GM21528 (cell line): ENCODE results near the gene RPA4.
"Not testable (repeated sequence)": the region's sequence is repeated elsewhere in the genome, so short reads cannot be mapped to it uniquely, and the experiment has no call there.

Source experiments
- ATAC-seq: cut with Tn5 transposase; IDR thresholded peaks from one replicate; pipeline ENCODE4 v1.9.1; 2021; ENCODE audit warnings: mild to moderate bottlenecking, moderate library complexity; ENCODE audit not compliant: unreplicated experiment, low FRiP score

The RPA4 gene

DNA sequence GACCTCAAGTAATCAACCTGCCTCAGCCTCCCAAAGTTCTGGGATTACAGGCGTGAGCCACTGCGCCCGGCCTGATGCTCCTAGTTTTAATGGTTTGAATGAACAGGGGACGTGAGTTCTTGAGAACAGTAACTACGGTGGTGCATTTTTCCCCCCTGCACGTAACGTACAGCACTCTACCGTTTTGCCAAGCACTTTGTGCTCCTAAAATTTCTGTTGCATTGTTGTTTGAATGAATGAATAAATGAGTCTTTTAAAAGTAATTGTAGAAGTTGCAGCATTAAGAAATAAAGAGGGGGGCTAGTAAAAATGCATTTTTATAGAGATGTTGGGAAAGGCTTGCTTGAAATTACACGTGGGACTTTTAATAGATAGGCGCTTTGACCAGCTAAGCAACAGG, at the start of gene RPA4:
Gene RPA4, plus strand, starts transcription at position 301 of the 400 bp plus-strand sequence. CDS start 403 bp downstream, outside the sequence.
- no peak for ATAC-seq

GRCh38 chrX:96834137-96834536, 49.6 kb upstream of the RPA4 start:
- ATAC-seq = no peak

GRCh38 chrX:96835660-96836289, 47.9 kb upstream of the RPA4 start:
- ATAC-seq = peak; percentile 71

- ATAC-seq = no peak
Measured at GRCh38 chrX:96837808-96838207, 45.9 kb upstream of the RPA4 start.

GRCh38 chrX:96838537-96838936, 45.2 kb upstream of the RPA4 start:
- no peak for ATAC-seq

GRCh38 chrX:96841325-96841724, 42.4 kb upstream of the RPA4 start:
- ATAC-seq = no peak

GRCh38 chrX:96841866-96842265, 41.8 kb upstream of the RPA4 start:
- ATAC-seq = not testable (repeated sequence)

DNA sequence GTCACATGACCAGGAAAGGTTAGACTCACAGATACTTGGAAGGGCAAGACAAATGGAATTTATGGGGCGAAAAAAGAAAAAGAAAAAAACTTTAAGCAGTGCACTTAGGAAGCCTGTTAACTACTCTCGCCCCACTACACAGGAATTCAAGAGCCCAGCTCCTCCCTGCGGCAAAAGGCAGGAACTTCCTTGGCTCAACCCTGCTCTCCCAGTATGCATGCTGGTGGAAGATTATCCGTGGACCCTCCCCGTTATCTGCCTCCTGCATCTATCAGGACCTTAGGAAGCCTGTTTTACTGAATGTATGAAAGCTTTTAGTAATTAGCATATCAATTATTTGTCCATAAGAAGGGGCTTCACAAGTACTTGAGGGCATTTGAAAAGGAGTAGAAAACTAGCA, 40.1 kb upstream of the RPA4 start:
- no peak for ATAC-seq

- no peak for ATAC-seq
Measured at GRCh38 chrX:96846841-96847240, 36.9 kb upstream of the RPA4 start.

DNA sequence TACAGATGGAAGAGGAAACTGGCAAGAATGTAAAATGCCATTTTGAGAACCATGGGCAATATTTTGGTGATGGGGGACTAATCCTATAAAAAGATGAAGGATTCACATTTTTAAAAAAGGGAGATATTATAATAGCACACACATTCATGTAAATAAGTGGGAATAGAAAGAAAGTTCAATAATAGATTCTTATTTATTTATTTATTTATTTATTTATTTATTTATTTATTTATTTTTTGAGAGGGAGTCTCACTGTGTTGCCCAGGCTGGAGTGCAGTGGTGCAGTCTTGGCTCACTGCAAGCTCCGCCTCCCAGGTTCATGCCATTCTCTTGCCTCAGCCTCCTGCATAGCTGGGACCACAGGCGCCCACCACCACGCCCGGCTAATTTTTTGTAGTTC, 24.3 kb upstream of the RPA4 start:
- ATAC-seq = not testable (repeated sequence)

DNA sequence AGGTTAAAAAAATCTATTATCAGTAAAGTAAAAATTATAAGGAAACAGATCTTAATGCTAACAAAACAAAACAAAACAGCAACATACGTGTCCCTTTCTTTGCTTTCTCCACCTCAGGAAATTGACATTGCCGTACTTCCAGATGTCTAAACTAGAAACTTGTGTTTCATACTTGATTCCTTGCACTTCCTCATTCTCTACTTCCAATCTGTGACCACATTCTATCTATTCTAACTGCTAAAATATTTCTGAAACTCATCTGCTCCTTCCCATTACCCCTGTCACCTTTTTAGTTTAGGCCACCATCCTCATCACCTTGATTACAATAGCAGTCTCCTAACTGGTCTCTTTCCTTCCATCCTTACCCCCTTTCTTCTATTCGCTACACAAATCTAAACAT, 22.5 kb upstream of the RPA4 start:
- peak; percentile 66 for ATAC-seq

DNA sequence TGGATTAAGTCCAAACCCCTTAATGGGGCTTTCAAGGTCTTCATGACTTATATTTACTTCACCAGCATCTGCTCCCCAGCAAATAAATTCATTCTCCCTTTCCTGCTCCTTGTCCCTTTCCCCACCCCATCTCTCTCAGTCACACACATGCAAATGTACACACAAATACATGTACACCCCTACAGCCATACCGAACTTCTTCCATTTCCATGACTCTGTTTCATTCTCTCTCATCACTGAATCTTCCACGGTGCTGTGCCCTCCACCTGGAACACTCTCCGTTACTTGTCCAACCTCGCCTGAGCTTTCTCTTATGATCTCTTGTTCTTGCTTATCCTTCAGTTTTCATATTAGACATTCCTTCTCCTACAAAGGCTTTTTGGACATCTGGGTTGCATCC, 22.0 kb upstream of the RPA4 start:
- peak; percentile 47 for ATAC-seq

DNA sequence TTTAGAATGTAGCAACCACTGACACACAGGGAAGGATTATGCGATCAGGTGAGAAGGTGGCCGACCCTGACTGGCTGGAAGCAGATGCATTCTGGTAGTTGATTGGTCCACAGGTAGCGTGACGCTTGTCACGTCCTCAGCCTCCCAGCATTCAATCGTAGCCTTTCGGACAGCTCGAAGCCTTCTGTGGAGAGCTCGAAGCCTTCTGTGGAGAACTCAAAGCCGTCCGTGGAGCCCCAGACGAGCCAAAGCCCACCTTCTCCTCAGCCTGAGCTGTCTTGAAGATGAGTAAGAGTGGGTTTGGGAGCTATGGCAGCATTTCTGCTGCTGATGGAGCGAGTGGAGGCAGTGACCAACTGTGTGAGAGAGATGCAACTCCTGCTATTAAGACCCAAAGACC, 319 bp downstream of the RPA4 start:
- no peak for ATAC-seq

- ATAC-seq = no peak
Measured at GRCh38 chrX:96889726-96890125, 6.0 kb downstream of the RPA4 start.

DNA sequence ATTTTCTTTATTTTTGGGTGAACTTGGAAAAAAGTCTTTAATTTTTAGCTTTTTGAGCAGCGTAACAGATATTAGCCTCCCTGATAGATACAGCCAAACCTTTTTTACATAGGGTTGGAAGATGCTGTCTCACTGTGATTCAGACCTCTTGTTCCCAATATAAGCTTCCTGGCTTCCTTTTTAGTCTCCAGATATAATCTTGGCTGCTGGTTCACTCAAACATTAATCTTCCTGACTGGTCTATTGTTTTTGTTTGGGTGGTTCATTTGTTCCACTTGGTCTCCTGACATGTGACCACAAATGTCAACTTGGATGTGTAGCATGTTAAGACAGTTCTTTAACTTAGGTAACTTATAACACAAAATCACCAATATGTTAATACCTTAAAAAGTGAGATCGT, 23.0 kb downstream of the RPA4 start:
- ATAC-seq = no peak

DNA sequence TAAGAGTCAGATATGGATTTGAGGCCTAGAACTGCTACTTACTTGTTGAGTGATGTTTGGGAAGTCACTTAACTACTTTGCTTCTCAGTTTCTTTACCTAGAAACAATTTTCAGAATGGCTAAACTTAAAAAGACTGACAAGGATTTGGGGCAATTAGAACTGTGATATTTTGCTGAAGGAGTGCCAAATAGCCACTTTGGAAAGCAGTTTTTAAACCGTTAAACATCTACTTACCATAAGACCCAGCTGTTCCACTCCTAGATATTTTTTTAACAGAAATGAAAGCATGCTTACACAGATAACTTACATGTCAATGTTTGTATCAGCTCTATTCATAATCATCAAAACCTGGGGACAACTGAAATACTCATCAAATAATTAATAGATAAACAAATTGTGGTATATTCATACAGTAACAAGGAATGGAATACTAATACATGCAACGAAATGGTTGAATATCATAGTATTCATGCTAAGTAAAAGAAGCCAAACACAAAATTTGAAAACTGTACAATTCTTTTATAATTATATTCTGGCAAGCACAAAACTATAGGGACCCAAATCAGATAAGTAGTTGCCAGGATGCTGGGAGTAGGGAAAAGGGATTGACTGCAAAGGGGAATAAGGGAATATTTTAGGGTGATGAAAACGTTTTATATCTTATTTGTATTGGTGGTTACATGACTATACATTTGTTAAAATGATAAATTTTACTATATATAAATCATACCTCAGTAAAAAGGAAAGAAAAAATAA, 24.0 kb downstream of the RPA4 start:
- no peak for ATAC-seq

- ATAC-seq = no peak
Measured at GRCh38 chrX:96909291-96909690, 25.6 kb downstream of the RPA4 start.

DNA sequence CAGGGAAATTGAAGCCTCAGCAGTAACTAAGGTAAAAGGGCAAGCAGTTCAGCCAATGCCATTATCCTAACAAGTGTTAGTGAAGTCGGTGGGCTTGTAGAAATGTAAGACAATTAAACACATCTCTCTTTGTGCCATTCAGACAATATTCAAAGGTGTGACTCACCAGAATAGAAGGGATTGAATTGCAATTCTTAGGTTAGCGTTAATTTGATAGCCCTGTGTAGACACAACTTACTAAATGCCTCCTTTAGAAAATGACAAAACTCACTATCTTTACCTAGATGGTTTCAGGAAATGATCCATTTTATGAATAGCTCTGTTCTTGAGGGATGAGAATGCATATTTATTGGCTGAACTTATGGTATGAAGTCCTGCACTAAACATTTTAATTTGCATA, 35.2 kb downstream of the RPA4 start:
- ATAC-seq = no peak

GRCh38 chrX:96919672-96920071, 36.0 kb downstream of the RPA4 start:
- ATAC-seq = no peak

DNA sequence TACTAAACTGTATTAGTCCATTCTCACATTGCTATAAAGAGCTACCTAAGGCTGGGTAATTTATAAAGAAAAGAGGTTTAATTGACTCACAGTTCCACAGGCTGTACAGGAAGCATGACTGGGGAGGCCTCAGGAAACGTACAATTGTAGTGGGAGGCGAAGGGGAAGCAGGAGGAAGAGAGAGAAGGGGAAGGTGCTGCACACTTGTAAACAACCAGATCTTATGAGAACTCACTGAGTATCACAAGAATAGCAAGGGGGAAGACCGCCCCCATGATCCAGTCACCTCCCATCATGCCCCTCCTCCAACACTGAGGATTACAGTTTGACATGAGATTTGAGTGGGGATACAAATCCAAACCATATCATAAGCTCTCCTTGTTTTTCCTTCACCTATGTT, 40.9 kb downstream of the RPA4 start:
- ATAC-seq = no peak

GRCh38 chrX:96929036-96929435, 45.3 kb downstream of the RPA4 start:
- no peak for ATAC-seq
